Stimulated activated CD4-positive, alpha-beta T cell treated with anti-CD3 and anti-CD28 coated beads, TNF-alpha, amount 100 ng/mL, for 48 hours (primary cell): ENCODE data around the gene SECISBP2L.
"Not testable (repeated sequence)": the region's sequence is repeated elsewhere in the genome, so short reads cannot be mapped to it uniquely, and the experiment has no call there.

ENCODE experiments used
- DNase-seq, 3 donors: peaks; one replicate each; pipeline ENCODE4 v3.0.0-alpha.2; 2020; ENCODE audit warnings: low read depth in 3 of 3

Gene SECISBP2L

GRCh38 chr15:48999314-48999713, 46.9 kb downstream of the SECISBP2L start:
- DNase-seq = no peak

GRCh38 chr15:48996276-48996675, 50.0 kb downstream of the SECISBP2L start:
- no peak for DNase-seq

- no peak for DNase-seq
Observed at GRCh38 chr15:48993380-48993779, 52.9 kb downstream of the SECISBP2L start.

GRCh38 chr15:48992545-48992944, 53.7 kb downstream of the SECISBP2L start:
- no peak for DNase-seq

- no peak for DNase-seq
Observed at GRCh38 chr15:48992096-48992495, 54.1 kb downstream of the SECISBP2L start.

GRCh38 chr15:48989170-48989569, 57.1 kb downstream of the SECISBP2L start:
- DNase-seq = no peak

GRCh38 chr15:48987142-48987541, 59.1 kb downstream of the SECISBP2L start:
- no peak for DNase-seq

GRCh38 chr15:48986240-48986639, 60.0 kb downstream of the SECISBP2L start:
- no peak for DNase-seq

GRCh38 chr15:48985516-48985915, 60.7 kb downstream of the SECISBP2L start:
- DNase-seq = no peak

GRCh38 chr15:48984811-48985352, 61.4 kb downstream of the SECISBP2L start:
- DNase-seq = no peak

GRCh38 chr15:48984021-48984710, 62.1 kb downstream of the SECISBP2L start:
- no peak for DNase-seq

- no peak for DNase-seq
Observed at GRCh38 chr15:48983300-48983699, 62.9 kb downstream of the SECISBP2L start.

GRCh38 chr15:48981941-48982340, 64.3 kb downstream of the SECISBP2L start:
- no peak for DNase-seq

GRCh38 chr15:48978638-48979037, 67.6 kb downstream of the SECISBP2L start:
- no peak for DNase-seq

- DNase-seq = no peak
Observed at GRCh38 chr15:48976444-48977088, 69.7 kb downstream of the SECISBP2L start.

- peak; percentile 55 to 68 (median 64) for DNase-seq
Observed at GRCh38 chr15:48975472-48976419, 70.5 kb downstream of the SECISBP2L start.

- no peak for DNase-seq
Observed at GRCh38 chr15:48974882-48975281, 71.4 kb downstream of the SECISBP2L start.

- no peak for DNase-seq
Observed at GRCh38 chr15:48972750-48973503, 73.3 kb downstream of the SECISBP2L start.

- DNase-seq = not testable (repeated sequence)
Observed at GRCh38 chr15:48970926-48971325, 75.3 kb downstream of the SECISBP2L start.

GRCh38 chr15:48968066-48968465, 78.2 kb downstream of the SECISBP2L start:
- DNase-seq = no peak

GRCh38 chr15:48967336-48967735, 78.9 kb downstream of the SECISBP2L start:
- no peak for DNase-seq
